SU-DHL-6 (cell line): Measurements from ENCODE around the gene CARHSP1.
"Not testable (repeated sequence)": the region's sequence is repeated elsewhere in the genome, so short reads cannot be mapped to it uniquely, and the experiment has no call there.

Source experiments
- H2AFZ ChIP-seq: fragments of 200-600 bp; sonication (generic); 2 replicates; pipeline ENCODE4 v1.6.1; 2014; ENCODE audit warnings: low read depth, mild to moderate bottlenecking, moderate library complexity, mixed read lengths, antibody characterized with exemption, low read length; ENCODE audit not compliant: severe bottlenecking
- H3F3A ChIP-seq: fragments of 200-600 bp; shearing (Covaris generic); 2 replicates; pipeline ENCODE4 v1.6.0; 2016; ENCODE audit warnings: antibody characterized with exemption, mild to moderate bottlenecking; ENCODE audit not compliant: insufficient read depth
- H3K27ac ChIP-seq: fragments of 200-600 bp; sonication (generic); 2 replicates; pipeline ENCODE4 v1.5.1; 2016; ENCODE audit warnings: low read depth, mild to moderate bottlenecking, low read length, moderate library complexity, mixed read lengths
- H3K27me3 ChIP-seq: fragments of 200-600 bp; sonication (generic), shearing (Covaris generic); 2 replicates; pipeline ENCODE4 v1.6.0; 2014; ENCODE audit warnings: mild to moderate bottlenecking, low read length
- H3K36me3 ChIP-seq: fragments of 200-600 bp; sonication (generic); 2 replicates; pipeline ENCODE4 v1.6.1; 2014; ENCODE audit warnings: mild to moderate bottlenecking, low read length, mixed read lengths
- H3K4me2 ChIP-seq: fragments of 300-600, 200-600 bp; shearing (Covaris generic), sonication (generic); 2 replicates; pipeline ENCODE4 v1.6.0; 2014; ENCODE audit warnings: low read length, low read depth, mild to moderate bottlenecking; ENCODE audit not compliant: poor library complexity, severe bottlenecking
- H3K4me3 ChIP-seq: fragments of 200-600 bp; sonication (generic); 2 replicates; pipeline ENCODE4 v1.5.1; 2014; ENCODE audit warnings: antibody characterized with exemption, low read length, mild to moderate bottlenecking, mixed read lengths; ENCODE audit not compliant: insufficient read depth, poor library complexity, severe bottlenecking
- H3K79me2 ChIP-seq: fragments of 200-600 bp; sonication (generic); 2 replicates; pipeline ENCODE4 v1.6.1; 2014; ENCODE audit warnings: mild to moderate bottlenecking, low read length, moderate library complexity; ENCODE audit not compliant: insufficient read depth
- H3K9ac ChIP-seq: fragments of 200-600 bp; sonication (generic); 2 replicates; pipeline ENCODE4 v1.7.0; 2014; ENCODE audit warnings: mild to moderate bottlenecking, low read length
- H3K9me2 ChIP-seq: fragments of 200-600 bp; sonication (generic); replicated peaks from 2 replicates; pipeline ENCODE4 v1.6.1; 2014; ENCODE audit warnings: low read length; ENCODE audit not compliant: insufficient read depth
- H3K9me3 ChIP-seq: fragments of 200-600 bp; sonication (generic); 2 replicates; pipeline ENCODE4 v1.6.1; 2014; ENCODE audit warnings: low read length, mixed read lengths; ENCODE audit not compliant: insufficient read depth
- H4K20me1 ChIP-seq: fragments of 200-600 bp; sonication (generic); 2 replicates; pipeline ENCODE4 v1.6.1; 2014; ENCODE audit warnings: low read depth, mild to moderate bottlenecking, antibody characterized with exemption, low read length, moderate library complexity, mixed read lengths
- CTCF ChIP-seq: fragments of 200-600 bp; sonication (generic); IDR thresholded peaks from one replicate; pipeline ENCODE4 v1.5.1; 2017; ENCODE audit warnings: antibody characterized with exemption, mild to moderate bottlenecking, low read length, moderate library complexity; ENCODE audit not compliant: insufficient read depth, poor library complexity, severe bottlenecking
- EZH2phosphoT487 ChIP-seq: fragments of 200-600 bp; sonication (generic), shearing (Covaris generic); conservative IDR thresholded peaks from 2 replicates; pipeline ENCODE4 v1.6.1; 2018; ENCODE audit warnings: mild to moderate bottlenecking, antibody characterized with exemption, low read length, moderate library complexity, mixed read lengths

The CARHSP1 gene

GRCh38 chr16:8804313-8804712 is 64.5 kb downstream of the CARHSP1 start:
- TF ChIP-seq CTCF (no peak), EZH2phosphoT487 (no peak)
- H4K20me1 ChIP-seq: peaks cover 15% of the 10 kb centered on the region; the same call in 1 of the 2 replicates
- peaks cover 67% of the 10 kb centered on the region for H3K79me2 ChIP-seq

GRCh38 chr16:8803733-8804132 is 65.1 kb downstream of the CARHSP1 start:
- Histone ChIP-seq H4K20me1 (peaks cover 15% of the 10 kb centered on the region; the same call in 1 of the 2 replicates), H3K36me3 (peaks cover 38% of the 10 kb centered on the region)

More at GRCh38 chr16:8804313-8804712, 64.5 kb downstream of the CARHSP1 start:
- Histone ChIP-seq H3K4me2 (no peak overlapping the region), H3K36me3 (peaks cover 43% of the 10 kb centered on the region), H2AFZ (no peak overlapping the region), H3F3A (no peaks in the 10 kb centered on the region), H3K27me3 (no peaks in the 10 kb centered on the region), H3K4me3 (no peak overlapping the region), H3K9ac (no peak overlapping the region), H3K27ac (no peak overlapping the region), H3K9me2 (no peaks in the 10 kb centered on the region), H3K9me3 (no peaks in the 10 kb centered on the region)

More at GRCh38 chr16:8803733-8804132, 65.1 kb downstream of the CARHSP1 start:
- not testable (repeated sequence) for H3K9ac ChIP-seq, H3K9me2 ChIP-seq, H3K4me2 ChIP-seq, H3K9me3 ChIP-seq, H2AFZ ChIP-seq, H3K27me3 ChIP-seq, H3K27ac ChIP-seq, H3F3A ChIP-seq, H3K4me3 ChIP-seq
- peaks cover 69% of the 10 kb centered on the region for H3K79me2 ChIP-seq
